Measurements from ENCODE around the gene SSBP3.

SSBP3 gene

GRCh38 chr1:54282101-54282847 is 123.9 kb downstream of the SSBP3 start:
- DNase-seq: no peak

GRCh38 chr1:54280651-54281050 is 125.5 kb downstream of the SSBP3 start:
- no peak for DNase-seq

GRCh38 chr1:54279457-54279856 is 126.7 kb downstream of the SSBP3 start:
- DNase-seq: no peak

- no peak for DNase-seq
Measured at GRCh38 chr1:54278941-54279422, 127.2 kb downstream of the SSBP3 start.

DNA sequence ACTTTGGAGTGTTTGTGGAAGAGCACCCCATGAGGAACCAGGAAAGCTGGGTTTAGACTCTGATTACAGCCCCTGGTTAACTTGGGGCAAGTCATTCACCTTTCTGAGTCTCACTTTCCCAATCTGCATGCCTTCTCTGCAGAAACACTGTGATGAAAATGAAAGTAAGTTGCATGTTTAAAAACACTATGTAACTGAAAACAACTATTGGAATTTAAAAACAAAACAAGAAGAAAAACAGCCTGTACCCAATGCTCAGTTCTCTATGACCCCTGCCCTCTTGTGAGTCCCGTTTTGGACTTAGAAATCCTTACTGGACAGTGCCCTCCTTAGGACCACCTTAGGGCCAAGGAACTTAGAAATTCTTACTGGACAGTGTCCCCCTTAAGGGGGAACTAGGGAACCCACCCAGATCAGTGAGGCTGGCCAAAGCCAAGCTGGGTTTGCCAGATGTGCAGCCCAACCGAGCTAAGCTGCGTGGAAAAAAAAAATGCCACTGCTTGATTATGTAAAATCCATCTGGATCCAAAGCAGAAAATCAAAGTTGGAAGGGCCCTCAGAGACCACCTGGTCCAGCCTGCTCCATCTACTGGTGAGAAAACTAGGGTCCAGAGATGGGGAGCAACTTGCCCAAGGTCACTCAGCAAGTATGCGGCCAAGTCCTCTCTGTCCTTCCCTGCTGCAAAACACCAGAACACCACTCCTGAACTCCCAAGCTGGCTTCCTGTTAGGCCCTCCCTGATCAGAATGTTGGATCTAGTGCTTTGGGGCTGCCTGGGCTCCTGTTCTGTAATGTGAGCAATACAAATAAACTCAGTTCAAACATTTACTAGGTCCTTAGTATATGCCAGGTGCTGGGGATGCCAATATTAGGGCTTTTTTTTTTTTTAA is 128.5 kb downstream of the SSBP3 start:
- no peak for DNase-seq

DNA sequence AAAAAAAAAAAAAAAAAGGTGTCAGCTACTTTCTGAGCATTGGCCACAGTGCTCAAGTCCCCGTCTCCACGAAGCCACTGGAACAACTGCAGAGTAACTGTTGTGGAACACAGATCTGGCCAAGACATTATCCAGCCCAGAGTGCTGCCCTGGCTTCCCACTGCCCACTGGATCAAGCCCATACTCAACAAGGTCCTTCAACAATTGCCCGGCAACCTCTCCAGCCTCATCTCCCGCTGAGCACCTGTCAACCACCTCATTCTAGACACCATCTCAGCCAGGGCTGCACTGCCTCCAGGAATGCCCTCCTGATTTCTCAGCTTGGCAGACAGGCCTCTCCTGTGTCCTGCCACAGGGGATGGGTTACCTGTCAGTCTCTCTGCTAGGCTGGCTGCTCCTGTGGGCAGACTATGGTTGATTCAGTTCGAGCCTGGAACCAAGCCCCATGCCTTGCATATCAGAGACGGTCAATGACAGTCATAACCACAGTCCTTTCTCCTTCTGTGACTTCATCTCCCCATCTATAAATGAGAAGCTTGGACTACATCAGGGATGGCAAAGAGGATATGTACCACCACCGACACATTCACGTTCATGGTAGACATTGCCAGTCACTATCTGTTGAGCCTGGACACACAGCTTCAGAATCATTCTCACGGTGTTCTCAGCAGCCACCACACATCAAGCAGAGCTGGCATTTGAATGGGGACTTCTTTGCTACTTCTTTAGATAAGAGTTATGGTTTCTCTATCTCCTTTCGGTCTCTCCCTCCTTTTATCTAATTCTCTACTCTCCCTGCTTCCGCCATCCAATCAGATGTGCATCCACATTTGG is 129.4 kb downstream of the SSBP3 start:
- DNase-seq: no peak

- no peak for DNase-seq
Measured at GRCh38 chr1:54275349-54275748, 130.8 kb downstream of the SSBP3 start.

DNA sequence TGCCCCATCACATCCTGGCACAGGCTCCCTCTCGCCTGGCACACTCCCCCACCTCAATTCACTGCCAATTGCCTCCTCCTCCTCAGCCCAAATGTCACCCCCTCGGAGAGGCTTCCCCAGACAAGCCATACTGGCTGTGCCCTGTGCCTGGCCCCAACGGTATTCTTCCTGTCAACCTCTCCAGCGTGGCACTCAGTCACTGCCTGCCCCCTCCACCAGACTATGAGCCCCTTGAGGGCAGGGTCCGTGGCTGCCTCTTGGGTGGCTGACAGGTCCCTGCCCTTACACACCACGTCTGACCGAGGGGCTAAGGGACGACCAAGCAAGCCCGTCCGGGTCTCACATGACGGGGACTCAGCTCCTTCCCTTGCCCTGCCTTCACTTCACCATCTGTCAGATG is 131.3 kb downstream of the SSBP3 start:
- DNase-seq: no peak

- DNase-seq: no peak
Measured at GRCh38 chr1:54274448-54274847, 131.7 kb downstream of the SSBP3 start.

GRCh38 chr1:54273795-54274163 is 132.4 kb downstream of the SSBP3 start:
- DNase-seq: no peak

GRCh38 chr1:54273092-54273794 is 133.0 kb downstream of the SSBP3 start:
- no peak for DNase-seq

- no peak for DNase-seq
Measured at GRCh38 chr1:54272772-54273091, 133.5 kb downstream of the SSBP3 start.

DNA sequence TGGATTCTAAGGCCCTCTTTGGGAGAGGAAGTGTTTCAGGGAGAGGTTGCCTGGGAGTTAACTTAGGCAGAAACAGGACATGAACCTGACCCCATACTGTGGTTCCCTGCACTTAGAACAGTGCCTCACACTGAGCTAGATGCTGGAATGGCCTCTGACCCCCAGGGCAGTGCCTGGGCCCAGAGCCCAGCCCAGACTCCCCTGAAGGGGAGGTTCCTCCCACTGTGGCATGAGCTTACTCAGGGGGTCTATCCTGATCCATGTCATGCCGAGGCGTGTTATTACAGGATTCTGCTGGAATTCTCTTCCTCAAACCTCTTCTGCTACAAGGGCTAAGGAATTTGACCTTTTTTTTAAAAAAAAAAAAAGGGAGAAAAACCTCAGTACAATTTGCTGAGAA is 134.1 kb downstream of the SSBP3 start:
- DNase-seq: no peak

GRCh38 chr1:54271341-54271740 is 134.9 kb downstream of the SSBP3 start:
- DNase-seq: no peak

DNA sequence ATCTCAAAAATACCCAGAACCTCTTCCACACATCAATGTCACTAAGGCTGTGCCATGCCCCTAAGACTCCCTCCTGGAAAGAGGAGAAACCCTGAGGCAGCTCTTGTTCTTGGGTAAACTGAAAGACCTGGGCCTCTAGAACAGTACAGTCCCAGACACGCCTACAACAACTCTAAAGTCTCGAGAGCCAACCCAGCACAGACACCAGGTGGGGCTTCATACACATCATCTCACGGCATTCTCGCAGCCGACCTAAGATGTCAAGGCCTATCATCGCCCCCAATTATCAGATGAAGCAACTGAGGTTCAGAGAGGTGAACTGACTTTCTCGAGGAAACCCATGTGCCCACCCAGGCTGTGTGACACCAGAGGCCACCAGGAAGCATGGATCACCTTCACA is 135.7 kb downstream of the SSBP3 start:
- no peak for DNase-seq

GRCh38 chr1:54268762-54269297 is 137.4 kb downstream of the SSBP3 start:
- no peak for DNase-seq

GRCh38 chr1:54267815-54268761 is 138.1 kb downstream of the SSBP3 start:
- DNase-seq: no peak

DNA sequence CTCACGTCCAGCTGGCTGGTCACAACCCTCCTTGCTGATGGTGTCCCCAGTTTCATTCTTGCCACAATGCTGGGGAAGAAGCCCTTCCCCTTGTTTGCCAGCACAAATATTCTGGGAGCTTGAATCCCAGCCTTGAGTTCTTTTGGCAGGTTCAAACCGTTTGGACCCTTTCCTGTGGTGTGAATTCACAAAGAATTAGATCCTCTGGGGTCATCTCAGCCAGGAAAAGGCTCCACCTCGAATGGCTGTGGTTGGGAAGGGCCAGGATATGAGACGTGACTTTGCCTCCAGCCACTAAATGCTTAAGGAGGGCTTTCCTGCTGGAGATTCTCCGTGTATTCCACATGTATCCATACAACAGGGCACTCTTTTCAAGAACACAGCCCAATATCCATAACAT is 139.3 kb downstream of the SSBP3 start:
- DNase-seq: no peak

DNA sequence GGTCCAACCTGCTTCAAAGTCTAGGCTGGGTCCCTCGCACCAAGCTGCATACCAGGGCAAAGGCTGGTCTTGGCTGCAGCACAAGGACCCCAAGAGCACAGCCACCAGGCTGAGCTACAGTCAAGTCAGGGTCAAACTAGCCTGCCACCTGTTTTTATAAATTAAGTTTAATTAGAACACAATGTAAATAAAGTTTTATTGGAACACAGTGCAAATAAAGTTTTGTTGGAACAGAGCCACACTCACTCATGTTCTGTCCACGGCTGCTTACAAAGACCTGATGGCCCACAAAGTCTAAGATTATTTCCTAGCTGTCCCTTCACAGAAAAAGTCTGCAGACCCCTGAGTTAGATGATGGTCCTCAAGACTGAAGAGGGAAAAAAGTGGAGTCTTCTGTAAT is 140.0 kb downstream of the SSBP3 start:
- DNase-seq: no peak

DNA sequence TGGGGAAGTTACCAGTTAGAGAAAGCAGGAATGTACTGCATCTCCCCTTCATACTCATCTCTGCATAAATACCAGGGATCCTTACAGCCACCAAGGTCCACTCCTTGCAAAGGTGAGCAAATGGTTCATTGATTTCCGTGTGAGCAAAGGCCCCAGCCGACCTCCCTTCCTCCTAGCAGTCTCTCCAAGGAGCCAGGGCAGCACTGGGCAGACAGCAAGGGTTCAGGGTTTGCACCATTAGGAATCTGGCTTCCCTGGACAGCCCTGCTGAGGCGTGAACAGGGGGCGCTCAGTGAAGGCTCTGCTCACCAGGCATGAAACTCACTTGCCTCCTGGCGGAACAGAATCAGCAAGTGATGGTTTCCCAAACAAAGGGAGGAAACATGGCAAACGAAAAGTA is 140.5 kb downstream of the SSBP3 start:
- DNase-seq: no peak

- DNase-seq: no peak
Measured at GRCh38 chr1:54265126-54265525, 141.1 kb downstream of the SSBP3 start.

Measured in activated CD8-positive, alpha-beta memory T cell treated with anti-CD3 and anti-CD28 coated beads, Interleukin-2, amount 50 U/mL, for 4 hours (primary cell).